ENCODE data around the gene CLIC1.

Gene CLIC1

GRCh38 chr6:31778193-31778592, 41.9 kb upstream of the CLIC1 start:
- Histone ChIP-seq H3K4me1 (ENCODE audit: control insufficient read depth in 1 of 2, insufficient read depth in 2 of 2, low read length in 2 of 2) (peaks cover 0 to 10% of the 10 kb centered on the region in 2 experiments), H3K79me1 (ENCODE audit: low read length) (no peaks in the 10 kb centered on the region), H4K8ac (ENCODE audit: low read depth, low read length) (no peak overlapping the region), H3K4me3 (ENCODE audit: low read depth, low read length) (no peak overlapping the region), H3K4me2 (ENCODE audit: low read length) (no peak overlapping the region), H3K27me3 (ENCODE audit: insufficient read depth, low read length) (no peaks in the 10 kb centered on the region), H3K14ac (ENCODE audit: low read length) (no peak overlapping the region), H4K12ac (ENCODE audit: low read depth, low read length) (no peak overlapping the region), H2BK12ac (ENCODE audit: low read length) (no peak overlapping the region), H3K79me2 (ENCODE audit: control insufficient read depth, insufficient read depth, low read length, poor library complexity) (no peaks in the 10 kb centered on the region), H3K18ac (ENCODE audit: low read length) (no peak overlapping the region), H3K4ac (ENCODE audit: low read depth, low read length) (no peak overlapping the region), H2AFZ (ENCODE audit: insufficient read depth, low read length, poor library complexity) (no peak overlapping the region), H2AK5ac (ENCODE audit: low read length) (no peak overlapping the region), H3K36me3 (ENCODE audit: control insufficient read depth in 1 of 2, insufficient read depth in 2 of 2, low read length in 2 of 2) (peaks cover 51 to 57% of the 10 kb centered on the region in 2 experiments), H3K9me3 (ENCODE audit: insufficient read depth, low read depth, low read length) (no peaks in the 10 kb centered on the region), H4K91ac (ENCODE audit: low read depth, low read length) (no peak overlapping the region), H2BK120ac (ENCODE audit: insufficient read depth, low read length, poor library complexity) (no peak overlapping the region), H3K23ac (ENCODE audit: low read length) (no peak overlapping the region), H3K9ac (ENCODE audit: low read length) (no peak overlapping the region), H3K27ac (ENCODE audit: low read depth, low read length) (no peak overlapping the region), H2BK5ac (ENCODE audit: low read depth, low read length, poor library complexity) (no peak overlapping the region)
- WGBS (ENCODE audit: extremely low coverage, insufficient coverage, insufficient read length): no CpG with 5 or more reads among the region's 5 CpGs
- no peak for DNase-seq

GRCh38 chr6:31777667-31778050, 41.3 kb upstream of the CLIC1 start:
- Histone ChIP-seq H2BK5ac (ENCODE audit: low read depth, low read length, poor library complexity) (no peak overlapping the region), H3K14ac (ENCODE audit: low read length) (no peak overlapping the region), H3K4me1 (ENCODE audit: control insufficient read depth in 1 of 2, insufficient read depth in 2 of 2, low read length in 2 of 2) (peaks cover 0 to 10% of the 10 kb centered on the region in 2 experiments), H3K9me3 (ENCODE audit: insufficient read depth, low read depth, low read length) (no peaks in the 10 kb centered on the region), H4K91ac (ENCODE audit: low read depth, low read length) (no peak overlapping the region), H3K4ac (ENCODE audit: low read depth, low read length) (no peak overlapping the region), H4K8ac (ENCODE audit: low read depth, low read length) (no peak overlapping the region), H3K4me2 (ENCODE audit: low read length) (no peak overlapping the region), H2BK120ac (ENCODE audit: insufficient read depth, low read length, poor library complexity) (no peak overlapping the region), H3K79me1 (ENCODE audit: low read length) (no peaks in the 10 kb centered on the region), H3K79me2 (ENCODE audit: control insufficient read depth, insufficient read depth, low read length, poor library complexity) (no peaks in the 10 kb centered on the region), H4K12ac (ENCODE audit: low read depth, low read length) (no peak overlapping the region), H3K9ac (ENCODE audit: low read length) (no peak overlapping the region), H3K18ac (ENCODE audit: low read length) (no peak overlapping the region), H3K23ac (ENCODE audit: low read length) (no peak overlapping the region), H2BK12ac (ENCODE audit: low read length) (no peak overlapping the region), H2AFZ (ENCODE audit: insufficient read depth, low read length, poor library complexity) (no peak overlapping the region), H2AK5ac (ENCODE audit: low read length) (no peak overlapping the region), H3K4me3 (ENCODE audit: low read depth, low read length) (no peak overlapping the region), H3K36me3 (ENCODE audit: control insufficient read depth in 1 of 2, insufficient read depth in 2 of 2, low read length in 2 of 2) (peaks cover 47 to 51% of the 10 kb centered on the region in 2 experiments), H3K27ac (ENCODE audit: low read depth, low read length) (no peak overlapping the region), H3K27me3 (ENCODE audit: insufficient read depth, low read length) (no peaks in the 10 kb centered on the region)
- no CpG with 5 or more reads among the region's 5 CpGs for WGBS (ENCODE audit: extremely low coverage, insufficient coverage, insufficient read length)
- no peak for DNase-seq

- Histone ChIP-seq H4K8ac (ENCODE audit: low read depth, low read length) (no peak within 1 kb of the TSS), H3K27me3 (ENCODE audit: insufficient read depth, low read length) (no peaks in the 10 kb centered on the region), H3K4me3 (ENCODE audit: low read depth, low read length) (no peak within 1 kb of the TSS), H2BK5ac (ENCODE audit: low read depth, low read length, poor library complexity) (no peak within 1 kb of the TSS), H3K14ac (ENCODE audit: low read length) (no peak within 1 kb of the TSS), H2BK12ac (ENCODE audit: low read length) (no peak within 1 kb of the TSS), H3K4me1 (ENCODE audit: control insufficient read depth in 1 of 2, insufficient read depth in 2 of 2, low read length in 2 of 2) (peaks cover 0 to 10% of the 10 kb centered on the region in 2 experiments), H3K79me1 (ENCODE audit: low read length) (no peaks in the 10 kb centered on the region), H3K9ac (ENCODE audit: low read length) (no peak within 1 kb of the TSS), H3K79me2 (ENCODE audit: control insufficient read depth, insufficient read depth, low read length, poor library complexity) (no peaks in the 10 kb centered on the region), H3K23ac (ENCODE audit: low read length) (no peak within 1 kb of the TSS), H4K91ac (ENCODE audit: low read depth, low read length) (peak within 1 kb of the TSS; percentile 21), H2AFZ (ENCODE audit: insufficient read depth, low read length, poor library complexity) (peak within 1 kb of the TSS; percentile 12), H3K9me3 (ENCODE audit: insufficient read depth, low read depth, low read length) (no peaks in the 10 kb centered on the region), H3K36me3 (ENCODE audit: control insufficient read depth in 1 of 2, insufficient read depth in 2 of 2, low read length in 2 of 2) (peaks cover 42 to 46% of the 10 kb centered on the region in 2 experiments), H3K18ac (ENCODE audit: low read length) (no peak within 1 kb of the TSS), H2AK5ac (ENCODE audit: low read length) (peak within 1 kb of the TSS; percentile 45), H3K4me2 (ENCODE audit: low read length) (peak within 1 kb of the TSS; percentile 4), H3K4ac (ENCODE audit: low read depth, low read length) (no peak within 1 kb of the TSS), H3K27ac (ENCODE audit: low read depth, low read length) (no peak within 1 kb of the TSS), H4K12ac (ENCODE audit: low read depth, low read length) (no peak within 1 kb of the TSS), H2BK120ac (ENCODE audit: insufficient read depth, low read length, poor library complexity) (no peak within 1 kb of the TSS)
- DNase-seq: peak; percentile 33 to 48
- WGBS (ENCODE audit: extremely low coverage, insufficient coverage, insufficient read length): no CpG with 5 or more reads among the region's 15 CpGs
Measured at GRCh38 chr6:31776989-31777666, 40.8 kb upstream of the CLIC1 start, which contains the start of gene VWA7. Gene VWA7, minus strand, starts transcription at chr6:31777328. Its CDS starts 549 bp downstream, at chr6:31776779.

GRCh38 chr6:31776485-31776988, 40.2 kb upstream of the CLIC1 start:
- no peaks in the 10 kb centered on the region for H3K79me2 ChIP-seq (ENCODE audit: control insufficient read depth, insufficient read depth, low read length, poor library complexity)
- no peak overlapping the region for H2BK5ac ChIP-seq (ENCODE audit: low read depth, low read length, poor library complexity)
- no peak overlapping the region for H3K9ac ChIP-seq (ENCODE audit: low read length)
- H3K23ac ChIP-seq (ENCODE audit: low read length): no peak overlapping the region
- no peak overlapping the region for H3K27ac ChIP-seq (ENCODE audit: low read depth, low read length)
- no peaks in the 10 kb centered on the region for H3K9me3 ChIP-seq (ENCODE audit: insufficient read depth, low read depth, low read length)
- H3K4me3 ChIP-seq (ENCODE audit: low read depth, low read length): no peak overlapping the region
- H3K4ac ChIP-seq (ENCODE audit: low read depth, low read length): no peak overlapping the region
- H3K4me2 ChIP-seq (ENCODE audit: low read length): peak overlapping the region; percentile 4
- peaks cover 36 to 40% of the 10 kb centered on the region in 2 experiments for H3K36me3 ChIP-seq (ENCODE audit: control insufficient read depth in 1 of 2, insufficient read depth in 2 of 2, low read length in 2 of 2)
- no peak overlapping the region for H2BK12ac ChIP-seq (ENCODE audit: low read length)
- no CpG with 5 or more reads among the region's 14 CpGs for WGBS (ENCODE audit: extremely low coverage, insufficient coverage, insufficient read length)
- peak overlapping the region; percentile 21 for H4K91ac ChIP-seq (ENCODE audit: low read depth, low read length)
- peak overlapping the region; percentile 45 for H2AK5ac ChIP-seq (ENCODE audit: low read length)
- no peaks in the 10 kb centered on the region for H3K27me3 ChIP-seq (ENCODE audit: insufficient read depth, low read length)
- H2AFZ ChIP-seq (ENCODE audit: insufficient read depth, low read length, poor library complexity): peak overlapping the region; percentile 12
- H4K12ac ChIP-seq (ENCODE audit: low read depth, low read length): no peak overlapping the region
- H4K8ac ChIP-seq (ENCODE audit: low read depth, low read length): no peak overlapping the region
- H3K4me1 ChIP-seq (ENCODE audit: control insufficient read depth in 1 of 2, insufficient read depth in 2 of 2, low read length in 2 of 2): peaks cover 0 to 10% of the 10 kb centered on the region in 2 experiments
- no peak overlapping the region for H2BK120ac ChIP-seq (ENCODE audit: insufficient read depth, low read length, poor library complexity)
- peak in 1 of 2 donors; percentile 16 for DNase-seq
- H3K18ac ChIP-seq (ENCODE audit: low read length): no peak overlapping the region
- no peaks in the 10 kb centered on the region for H3K79me1 ChIP-seq (ENCODE audit: low read length)
- H3K14ac ChIP-seq (ENCODE audit: low read length): no peak overlapping the region

All from trophoblast cell (in vitro differentiated cells and primary cell).